ENCODE measurements around the gene EXD3. TPM values are rescaled to one million over a fixed set of nuclear protein-coding genes. Genes with fewer than 3 reads are reported as not detected.

EXD3 gene
- total RNA-seq, 3 donors from 2014 or later = 39.4 to 56.7 (median 40.1) TPM

DNA sequence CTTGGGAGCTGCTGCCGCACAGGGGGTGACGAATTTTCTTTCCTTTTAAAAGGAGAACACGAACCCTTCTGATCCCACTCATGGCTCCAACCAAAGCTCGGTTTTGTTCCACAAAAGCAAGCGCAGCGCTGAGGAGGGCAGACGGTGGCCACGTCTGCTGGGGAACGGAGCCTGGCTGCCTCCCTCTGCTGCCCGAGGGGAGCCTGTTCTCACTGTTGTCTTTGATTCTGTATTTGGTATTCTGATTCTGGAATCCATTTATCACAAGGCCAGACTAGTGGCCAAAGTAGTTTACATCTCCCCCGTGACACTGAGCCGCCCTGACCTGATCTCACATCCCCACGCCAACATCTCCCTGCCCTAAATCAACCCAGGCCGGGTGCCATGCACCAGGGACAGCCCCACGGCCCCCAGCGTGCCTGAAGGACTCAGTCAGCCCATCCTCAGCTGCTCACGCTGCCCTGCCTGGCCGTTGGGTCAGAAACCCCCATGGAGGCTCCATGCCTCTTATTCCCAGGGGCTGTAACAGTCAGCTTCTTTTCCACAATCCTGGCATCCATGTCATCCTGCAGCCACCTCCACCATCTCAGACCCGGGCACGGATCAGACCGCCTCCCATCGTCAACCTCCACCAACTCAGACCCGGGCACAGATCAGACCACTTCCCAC, 42.9 kb upstream of the EXD3 start:
- H3K9me3 ChIP-seq = no peaks in the 10 kb centered on the region
- no peak for ATAC-seq
- peak in 2 of 3 donors; percentile 8 to 31 for DNase-seq
- TF ChIP-seq, protein P1, sequence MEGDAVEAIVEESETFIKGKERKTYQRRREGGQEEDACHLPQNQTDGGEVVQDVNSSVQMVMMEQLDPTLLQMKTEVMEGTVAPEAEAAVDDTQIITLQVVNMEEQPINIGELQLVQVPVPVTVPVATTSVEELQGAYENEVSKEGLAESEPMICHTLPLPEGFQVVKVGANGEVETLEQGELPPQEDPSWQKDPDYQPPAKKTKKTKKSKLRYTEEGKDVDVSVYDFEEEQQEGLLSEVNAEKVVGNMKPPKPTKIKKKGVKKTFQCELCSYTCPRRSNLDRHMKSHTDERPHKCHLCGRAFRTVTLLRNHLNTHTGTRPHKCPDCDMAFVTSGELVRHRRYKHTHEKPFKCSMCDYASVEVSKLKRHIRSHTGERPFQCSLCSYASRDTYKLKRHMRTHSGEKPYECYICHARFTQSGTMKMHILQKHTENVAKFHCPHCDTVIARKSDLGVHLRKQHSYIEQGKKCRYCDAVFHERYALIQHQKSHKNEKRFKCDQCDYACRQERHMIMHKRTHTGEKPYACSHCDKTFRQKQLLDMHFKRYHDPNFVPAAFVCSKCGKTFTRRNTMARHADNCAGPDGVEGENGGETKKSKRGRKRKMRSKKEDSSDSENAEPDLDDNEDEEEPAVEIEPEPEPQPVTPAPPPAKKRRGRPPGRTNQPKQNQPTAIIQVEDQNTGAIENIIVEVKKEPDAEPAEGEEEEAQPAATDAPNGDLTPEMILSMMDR (IDR thresholded peaks at IDR 0.05) = no peak
- no peak overlapping the region for H3K4me3 ChIP-seq
- H3K4me1 ChIP-seq (ENCODE audit: low read depth) = no peaks in the 10 kb centered on the region
- no peaks in the 10 kb centered on the region for H3K36me3 ChIP-seq (ENCODE audit: low read depth)
- intact Hi-C loops (cut with DNase I, micrococcal nuclease) = no loop called here

DNA sequence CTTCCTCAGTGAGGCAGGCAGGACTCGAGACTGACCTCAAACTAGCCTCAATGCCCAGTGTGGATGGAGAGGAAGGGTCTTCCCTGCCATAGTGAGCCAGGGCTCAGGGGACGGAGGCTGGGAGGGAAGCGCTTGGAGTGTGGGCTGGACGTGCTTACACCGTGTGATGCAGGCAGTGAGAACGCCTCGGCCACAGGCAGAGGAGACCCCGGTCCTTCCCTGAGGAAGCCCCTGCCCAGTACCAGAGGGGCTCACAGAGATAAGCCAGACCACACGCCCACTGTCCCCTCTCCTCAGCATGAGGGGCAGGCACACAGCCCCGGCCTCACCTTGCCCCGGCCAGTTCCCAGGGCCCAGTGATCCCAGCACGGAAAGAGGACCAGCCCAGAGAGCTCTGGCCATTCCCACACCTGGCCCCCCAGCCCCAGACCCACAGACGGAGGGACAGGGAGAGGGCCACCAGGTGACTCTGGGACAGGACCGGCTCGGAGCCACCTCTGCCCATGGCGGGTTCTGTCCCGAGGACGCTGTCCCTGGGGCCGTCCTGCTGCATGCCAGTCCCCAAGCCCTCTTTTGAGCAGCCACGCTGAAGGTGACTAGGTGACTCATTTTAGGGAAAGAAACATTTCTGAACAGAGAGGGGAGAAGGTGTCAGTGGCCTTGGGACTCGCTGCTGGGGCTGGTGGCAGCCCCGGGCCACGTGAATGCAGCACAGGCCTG, 42.2 kb upstream of the EXD3 start:
- TF ChIP-seq, protein P1 (IDR thresholded peaks at IDR 0.05) = no peak

DNA sequence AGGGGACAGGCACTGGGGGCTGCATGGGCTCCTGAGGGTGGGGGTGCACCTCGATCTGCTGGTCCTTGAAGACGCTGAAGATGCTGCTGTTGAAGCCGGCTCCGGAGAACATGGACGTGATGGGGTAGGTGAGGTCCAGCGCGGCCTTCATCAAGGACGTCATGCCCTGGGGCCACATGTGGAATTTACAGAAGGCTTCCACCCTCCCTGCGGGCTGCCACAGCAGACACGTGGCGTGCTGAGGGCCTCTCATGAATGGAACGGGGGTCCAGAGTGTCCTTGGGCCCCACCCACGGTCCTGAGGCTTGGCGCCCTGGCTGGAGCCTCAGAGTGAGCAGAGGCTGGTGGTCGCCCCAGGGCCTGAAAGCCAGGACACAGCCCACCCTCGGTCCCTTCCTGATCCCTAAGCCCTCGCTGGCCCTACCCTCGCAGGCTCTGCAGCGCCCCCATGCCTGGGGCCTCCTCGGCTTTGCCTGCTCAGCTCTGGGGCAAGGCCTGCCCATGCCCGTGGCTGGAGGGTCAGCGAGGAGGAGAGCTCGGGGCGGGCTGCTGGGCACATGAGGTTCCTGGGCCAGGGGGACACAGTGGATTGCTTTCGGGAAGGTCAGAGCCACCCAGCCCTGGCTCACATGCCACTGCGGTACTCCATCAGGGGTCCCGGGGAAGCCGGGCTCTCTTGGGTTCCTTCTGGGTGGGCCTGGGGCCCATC, 41.5 kb upstream of the EXD3 start:
- TF ChIP-seq, protein P1 (IDR thresholded peaks at IDR 0.05) = no peak
- Histone ChIP-seq H3K4me3 (no peak overlapping the region), H3K9me3 (no peaks in the 10 kb centered on the region), H3K4me1 (ENCODE audit: low read depth) (peaks cover 3% of the 10 kb centered on the region), H3K36me3 (ENCODE audit: low read depth) (no peaks in the 10 kb centered on the region)
- no peak for ATAC-seq
- intact Hi-C loops (cut with DNase I, micrococcal nuclease) = no loop called here
- peak in 2 of 3 donors; percentile 20 to 55 for DNase-seq

More for the DNA sequence above, 42.2 kb upstream of the EXD3 start:
- no peak for ATAC-seq
- H3K9me3 ChIP-seq = no peaks in the 10 kb centered on the region
- DNase-seq = peak in 1 of 3 donors; percentile 49
- intact Hi-C loops (cut with DNase I, micrococcal nuclease) = no loop called here
- no peaks in the 10 kb centered on the region for H3K36me3 ChIP-seq (ENCODE audit: low read depth)
- H3K4me3 ChIP-seq = no peak overlapping the region
- H3K4me1 ChIP-seq (ENCODE audit: low read depth) = no peaks in the 10 kb centered on the region

DNA sequence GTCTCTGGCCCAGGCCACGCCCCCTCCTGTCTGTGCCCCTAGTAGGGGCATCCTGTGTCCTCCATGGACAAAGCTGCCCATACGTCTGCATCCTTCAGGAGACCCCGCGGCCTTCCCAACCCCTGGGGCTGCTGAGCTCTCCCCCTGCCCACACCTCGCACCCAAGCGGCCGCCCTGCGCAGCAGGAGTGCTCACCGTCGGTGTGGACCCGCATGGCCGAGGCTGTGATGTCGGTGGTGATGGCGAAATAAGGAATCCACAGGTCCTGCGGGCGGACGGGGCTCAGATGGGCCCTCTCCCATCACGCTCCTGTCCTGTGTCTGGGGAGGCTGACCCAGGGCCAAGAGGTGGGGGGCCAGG, 40.9 kb upstream of the EXD3 start:
- peaks cover 4% of the 10 kb centered on the region for H3K4me1 ChIP-seq (ENCODE audit: low read depth)
- no peaks in the 10 kb centered on the region for H3K36me3 ChIP-seq (ENCODE audit: low read depth)
- intact Hi-C loops (cut with DNase I, micrococcal nuclease) = no loop called here
- ATAC-seq (no peak), DNase-seq (peak in 1 of 3 donors; percentile 45)
- TF ChIP-seq, protein P1 (IDR thresholded peaks at IDR 0.05) = no peak
- no peaks in the 10 kb centered on the region for H3K9me3 ChIP-seq
- H3K4me3 ChIP-seq = no peak overlapping the region

DNA sequence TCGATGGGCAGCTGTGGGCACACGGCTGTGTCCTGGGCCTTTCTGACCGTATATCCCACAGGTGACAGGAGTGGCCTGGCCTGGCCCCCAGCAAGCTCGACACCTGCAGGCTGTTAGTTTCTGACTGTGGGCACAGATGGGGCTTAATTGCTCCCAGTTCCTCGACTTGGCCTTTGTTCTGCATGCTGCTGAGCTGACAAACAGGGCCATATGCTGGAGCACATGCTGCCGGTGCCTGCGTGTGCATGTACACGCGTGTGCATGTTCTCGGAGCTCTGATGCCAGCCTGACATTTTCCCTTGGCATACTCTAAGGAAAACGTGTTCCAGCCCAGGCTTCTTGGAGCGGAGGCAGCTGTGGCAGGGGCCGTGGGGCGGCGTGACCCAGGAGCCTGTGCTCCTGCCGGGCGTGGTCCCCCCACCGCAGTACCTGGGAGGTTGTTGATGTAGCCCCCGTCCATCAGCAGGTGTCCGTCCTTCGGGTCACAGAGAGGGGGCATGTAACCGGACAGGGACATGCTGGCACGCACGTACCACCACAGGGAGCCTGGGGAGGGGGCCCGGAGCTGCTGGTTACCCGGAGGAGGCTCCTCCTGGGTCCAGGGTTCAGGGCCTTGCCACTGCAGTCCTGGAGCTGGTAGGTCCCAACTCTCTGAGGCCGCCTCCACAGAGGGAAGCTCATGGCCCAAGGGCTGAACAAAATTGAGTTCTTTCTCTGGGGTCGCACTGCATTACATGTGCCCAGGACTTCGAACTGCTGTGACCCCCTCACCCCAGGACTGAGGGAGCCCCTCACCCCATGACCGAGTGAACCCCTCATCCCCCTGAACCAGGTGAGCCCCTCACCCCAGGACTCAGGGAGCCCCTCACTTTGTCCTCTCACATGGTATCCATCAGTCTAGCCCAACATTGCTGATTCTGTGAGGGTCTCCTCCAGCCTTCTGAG, 40.3 kb upstream of the EXD3 start:
- Histone ChIP-seq H3K9me3 (no peaks in the 10 kb centered on the region), H3K4me1 (ENCODE audit: low read depth) (peaks cover 8% of the 10 kb centered on the region), H3K36me3 (ENCODE audit: low read depth) (no peaks in the 10 kb centered on the region), H3K4me3 (no peak overlapping the region)
- DNase-seq (peak in 2 of 3 donors; percentile 25 to 50), ATAC-seq (no peak)
- TF ChIP-seq, protein P1 (IDR thresholded peaks at IDR 0.05) = no peak
- intact Hi-C loops (cut with DNase I, micrococcal nuclease) = no loop called here

Measured in mucosa of descending colon (tissue), 3 donors.